ENCODE data around the gene USP10.

Gene USP10

GRCh38 chr16:84753412-84754326 lies 53.9 kb downstream of the USP10 start:
- DNase-seq: no peak

GRCh38 chr16:84754353-84754856 lies 54.6 kb downstream of the USP10 start:
- peak; percentile 58 for DNase-seq

GRCh38 chr16:84754956-84755672 lies 55.3 kb downstream of the USP10 start:
- DNase-seq: no peak

GRCh38 chr16:84756830-84757229 lies 57.0 kb downstream of the USP10 start:
- DNase-seq: no peak

GRCh38 chr16:84758627-84759026 lies 58.8 kb downstream of the USP10 start:
- DNase-seq: no peak

- no peak for DNase-seq
These were observed 59.3 kb downstream of the USP10 start for GRCh38 chr16:84759061-84759460.

- no peak for DNase-seq
These were observed 60.1 kb downstream of the USP10 start for GRCh38 chr16:84759906-84760305.

- no peak for DNase-seq
These were observed 61.9 kb downstream of the USP10 start for GRCh38 chr16:84761448-84762368.

- DNase-seq: no peak
These were observed 63.4 kb downstream of the USP10 start for GRCh38 chr16:84763164-84763563.

- no peak for DNase-seq
These were observed 63.8 kb downstream of the USP10 start for GRCh38 chr16:84763629-84764028.

GRCh38 chr16:84764970-84765369 lies 65.2 kb downstream of the USP10 start:
- DNase-seq: no peak

- DNase-seq: no peak
These were observed 66.1 kb downstream of the USP10 start for GRCh38 chr16:84765616-84766580.

GRCh38 chr16:84766978-84767773 lies 67.4 kb downstream of the USP10 start:
- DNase-seq: no peak

- DNase-seq: no peak
These were observed 68.4 kb downstream of the USP10 start for GRCh38 chr16:84768061-84768807.

GRCh38 chr16:84768808-84769197 lies 69.0 kb downstream of the USP10 start:
- no peak for DNase-seq

- DNase-seq: no peak
These were observed 69.6 kb downstream of the USP10 start for GRCh38 chr16:84769416-84769815.

- DNase-seq: no peak
These were observed 73.5 kb downstream of the USP10 start for GRCh38 chr16:84773312-84773711.

GRCh38 chr16:84774810-84775209 lies 75.0 kb downstream of the USP10 start:
- DNase-seq: no peak

- DNase-seq: no peak
These were observed 75.5 kb downstream of the USP10 start for GRCh38 chr16:84775262-84775810.

- DNase-seq: no peak
These were observed 77.6 kb downstream of the USP10 start for GRCh38 chr16:84777435-84777834.

Data from COR-L47 (cell line).